ENCODE results near the gene CCDC188. TPM values are rescaled to one million over a fixed set of nuclear protein-coding genes. Genes with fewer than 3 reads are reported as not detected.

Gene CCDC188
- total and polyA plus RNA-seq, 9 of the 15 experiments (the other 6 are each of a cell fraction or from before 2014, with no cell fraction given), result not detected

GRCh38 chr22:20116951-20117632 lies 33.8 kb downstream of the CCDC188 start, which contains the start of gene TRMT2A:
TSS of gene TRMT2A (minus strand) at chr22:20117226. CDS start at chr22:20116906, 320 bp downstream.
- no peaks in the 10 kb centered on the region for H3K9me1 ChIP-seq (ENCODE audit: control insufficient read depth, insufficient read depth, low read length)
- H3K79me2 ChIP-seq (ENCODE audit: control insufficient read depth, insufficient read depth, low read length), result peaks cover 76% of the 10 kb centered on the region
- peak within 1 kb of the TSS; percentile 63 for H3K4me3 ChIP-seq
- FAIRE-seq (peak; percentile 95), ATAC-seq (peak; percentile 88), DNase-seq (ENCODE audit: extremely low read depth in 1 of 4, low spot score in 3 of 4) (peak; percentile 100)
- no peaks in the 10 kb centered on the region for H3K27me3 ChIP-seq (ENCODE audit: control insufficient read depth in 2 of 2, insufficient read depth in 2 of 2, low read length in 2 of 2)
- H3K9ac ChIP-seq (ENCODE audit: insufficient read depth in 1 of 2, low read depth in 2 of 2, low read length in 2 of 2), result peak within 1 kb of the TSS; percentile 96 to 99
- WGBS (ENCODE audit: insufficient coverage, low coverage, missing lambda C conversion rate), result under 1% methylated on average over 75 of the region's 88 CpGs
- CTCF ChIA-PET (ENCODE audit: low intra/inter-chr PET ratio), result no interaction called here
- in situ Hi-C loops (cut with MboI) (loop anchor here (10.0 kb wide), 1 partner anchor 392 kb away; the partner anchor contains the start of gene GP1BB), intact Hi-C loops (cut with micrococcal nuclease) (loop anchor here (1.0 to 5.0 kb wide), 5 partner anchors 37 to 385 kb away; partner anchors contain the start of genes DGCR8, GNB1L and RTL10)
- peaks cover 28% of the 10 kb centered on the region for H4K20me1 ChIP-seq (replicated peaks; ENCODE audit: control insufficient read depth, insufficient read depth, low read length)
- H3K27ac ChIP-seq (ENCODE audit: extremely low read depth, low read depth, low read length), result peak within 1 kb of the TSS; percentile 94
- H3K9me3 ChIP-seq (replicated peaks; ENCODE audit: control insufficient read depth, insufficient read depth, low read depth, low read length), result no peaks in the 10 kb centered on the region
- H3K36me3 ChIP-seq (ENCODE audit: control insufficient read depth, insufficient read depth, low read length), result peaks cover 84% of the 10 kb centered on the region
- no TSS peak for BruUV-seq (replicated peaks)
- peaks cover 25 to 90% of the 10 kb centered on the region in 2 experiments for H3K4me1 ChIP-seq (replicated peaks in 1 of 2; ENCODE audit: control insufficient read depth in 2 of 2, insufficient read depth in 2 of 2, low read length in 2 of 2)
- H2AFZ ChIP-seq (ENCODE audit: low read depth, low read length), result peak within 1 kb of the TSS; percentile 94
- POLR2A ChIA-PET, result interaction anchor here (0.6 to 20.7 kb wide), 36 partner anchors 9 to 397 kb away, joined by 3 to 513 read pairs (median 5); partner anchors contain the start of genes COMT, DGCR8, GP1BB and TANGO2
- peak within 1 kb of the TSS; percentile 97 for H3K4me2 ChIP-seq (ENCODE audit: insufficient read depth, low read length)
- TF ChIP-seq ILF3 (IDR thresholded peaks at IDR 0.05; ENCODE audit: borderline replicate concordance) (no peak), ZNF384 (IDR thresholded peaks at IDR 0.05; ENCODE audit: low read depth, low read length) (peak; percentile 94), RREB1 (CRISPR knock-in tag; IDR thresholded peaks at IDR 0.05) (peak; percentile 94), NFATC3 (IDR thresholded peaks at IDR 0.05) (no peak), FOXK2 (conservative IDR thresholded peaks at IDR 0.05 in 1 of 2, IDR thresholded peaks at IDR 0.05 in 1 of 2; ENCODE audit: low read depth in 2 of 2) (no peak), HOXB6 (CRISPR knock-in tag; IDR thresholded peaks at IDR 0.05; ENCODE audit: borderline replicate concordance) (peak; percentile 79; the same call in 1 of the 2 replicates), ZBTB11 (CRISPR knock-in tag; IDR thresholded peaks at IDR 0.05) (peak in 1 of 3 experiments; percentile 35; a peak in 1 of 6 replicates), IFI16 (CRISPR knock-in tag; IDR thresholded peaks at IDR 0.05) (no peak), ZNF197 (CRISPR knock-in tag; IDR thresholded peaks at IDR 0.05; ENCODE audit: low read depth) (no peak)
